Activated B cell treated with CpG ODN at 0.5 μM for 24 hours (primary cell): ENCODE results near the gene TECTA. TPM values are rescaled to one million over a fixed set of nuclear protein-coding genes. Genes with fewer than 3 reads are reported as not detected.

Experiments
- ATAC-seq: fragments of 200-7000 bp; cut with Tn5 transposase; one replicate; pipeline ENCODE4 v1.10.0; 2021; ENCODE audit warnings: low read depth, mild to moderate bottlenecking, moderate library complexity
- CTCF ChIA-PET: fragments of 350-600 bp; sonication (Branson Sonifier 250); formaldehyde crosslinking; loops from one replicate; lab custom pipeline; 2021; ENCODE audit warnings: antibody characterized with exemption; lab: Charles Lee
- POLR2A ChIA-PET: fragments of 350-600 bp; sonication (Branson Sonifier 250); formaldehyde crosslinking; loops from one replicate; lab custom pipeline; 2021; ENCODE audit warnings: antibody characterized with exemption; lab: Charles Lee
- DNase-seq: peaks from one replicate; pipeline ENCODE4 v3.0.0; 2022
- H3K27ac Mint-ChIP-seq: one replicate; pipeline ENCODE4 v1.8.0; 2020; ENCODE audit warnings: mixed read lengths
- H3K27me3 Mint-ChIP-seq: one replicate; pipeline ENCODE4 v1.8.0; 2021; ENCODE audit warnings: mixed read lengths
- H3K36me3 Mint-ChIP-seq: one replicate; pipeline ENCODE4 v1.8.0; 2021; ENCODE audit warnings: low read depth, mixed read lengths
- H3K4me1 Mint-ChIP-seq: one replicate; pipeline ENCODE4 v1.8.0; 2021; ENCODE audit warnings: mixed read lengths
- H3K4me3 Mint-ChIP-seq: one replicate; pipeline ENCODE4 v1.8.0; 2020; ENCODE audit warnings: mild to moderate bottlenecking, mixed read lengths
- H3K9me3 Mint-ChIP-seq: one replicate; pipeline ENCODE4 v1.8.0; 2020; ENCODE audit warnings: mixed read lengths
- intact Hi-C: fragments of 100-400 bp; cut with micrococcal nuclease; formaldehyde crosslinking; loops from one replicate; pipeline ENCODE4 v1.15.1; 2024
- total RNA-seq: library from RNA; stranded (reverse); gene quantifications from 2 replicates; pipeline ENCODE4 v1.2.3, GENCODE V29; 2022
- TF ChIP-seq, protein P1 (sequence below): fragments of 200-600 bp; IDR thresholded peaks from one replicate; pipeline ENCODE4 v1.8.0; 2022; ENCODE audit warnings: antibody characterized with exemption, mild to moderate bottlenecking

Gene TECTA
- total RNA-seq, 1 donor from 2014 or later, result 0.24 TPM

DNA sequence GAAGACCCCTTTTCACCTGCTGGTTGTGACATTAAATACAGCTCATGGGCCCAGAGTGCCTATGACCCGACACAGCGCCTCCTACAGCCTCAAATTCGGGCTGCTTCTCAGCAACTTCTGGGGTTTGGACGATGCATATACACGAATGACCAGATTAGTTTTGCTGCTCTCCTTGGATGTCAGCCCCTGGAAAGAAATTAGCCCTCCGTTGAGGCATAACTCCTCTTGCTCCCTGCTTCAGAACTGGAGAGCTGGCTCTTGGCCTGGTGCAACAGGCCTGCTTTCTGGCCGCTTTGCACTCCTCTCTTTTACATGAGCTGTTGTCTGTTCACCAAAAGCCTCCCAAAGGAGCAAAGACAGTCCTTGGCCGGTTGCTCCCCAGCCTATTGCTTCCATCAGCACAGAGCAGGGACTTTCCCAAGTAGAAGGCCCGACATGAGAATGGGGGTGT is 3.3 kb downstream of the TECTA start:
- no peaks in the 10 kb centered on the region for H3K9me3 Mint-ChIP-seq
- H3K36me3 Mint-ChIP-seq, result no peaks in the 10 kb centered on the region
- no peak for ATAC-seq
- intact Hi-C loops, result no loop called here
- TF ChIP-seq, protein P1, sequence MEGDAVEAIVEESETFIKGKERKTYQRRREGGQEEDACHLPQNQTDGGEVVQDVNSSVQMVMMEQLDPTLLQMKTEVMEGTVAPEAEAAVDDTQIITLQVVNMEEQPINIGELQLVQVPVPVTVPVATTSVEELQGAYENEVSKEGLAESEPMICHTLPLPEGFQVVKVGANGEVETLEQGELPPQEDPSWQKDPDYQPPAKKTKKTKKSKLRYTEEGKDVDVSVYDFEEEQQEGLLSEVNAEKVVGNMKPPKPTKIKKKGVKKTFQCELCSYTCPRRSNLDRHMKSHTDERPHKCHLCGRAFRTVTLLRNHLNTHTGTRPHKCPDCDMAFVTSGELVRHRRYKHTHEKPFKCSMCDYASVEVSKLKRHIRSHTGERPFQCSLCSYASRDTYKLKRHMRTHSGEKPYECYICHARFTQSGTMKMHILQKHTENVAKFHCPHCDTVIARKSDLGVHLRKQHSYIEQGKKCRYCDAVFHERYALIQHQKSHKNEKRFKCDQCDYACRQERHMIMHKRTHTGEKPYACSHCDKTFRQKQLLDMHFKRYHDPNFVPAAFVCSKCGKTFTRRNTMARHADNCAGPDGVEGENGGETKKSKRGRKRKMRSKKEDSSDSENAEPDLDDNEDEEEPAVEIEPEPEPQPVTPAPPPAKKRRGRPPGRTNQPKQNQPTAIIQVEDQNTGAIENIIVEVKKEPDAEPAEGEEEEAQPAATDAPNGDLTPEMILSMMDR, result no peak
- no peak overlapping the region for H3K4me3 Mint-ChIP-seq
- DNase-seq, result no peak
- no peaks in the 10 kb centered on the region for H3K4me1 Mint-ChIP-seq
- no peak overlapping the region for H3K27ac Mint-ChIP-seq
- ChIA-PET POLR2A (no interaction called here), CTCF (no interaction called here)
- H3K27me3 Mint-ChIP-seq, result peaks cover 9% of the 10 kb centered on the region

DNA sequence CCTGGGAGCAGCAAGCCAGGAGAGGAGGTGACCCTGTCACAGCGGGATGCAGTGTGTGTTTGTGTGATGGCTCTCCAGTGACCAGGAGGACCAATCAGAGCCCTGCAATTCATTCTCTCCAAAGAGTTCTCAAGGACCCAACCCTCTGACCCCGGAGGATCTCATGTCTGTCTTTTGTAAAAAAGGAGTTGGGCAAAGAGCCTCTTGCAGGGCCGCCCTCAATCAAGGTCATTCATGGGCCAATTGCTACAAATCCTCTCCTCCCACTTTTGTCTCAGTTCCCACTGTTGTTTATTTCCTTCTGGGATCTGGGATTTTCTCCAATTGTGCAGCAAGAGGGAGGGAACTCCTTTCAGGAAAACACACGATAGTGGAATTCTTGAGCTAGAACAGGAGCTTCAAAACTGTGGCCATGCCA is 4.0 kb downstream of the TECTA start:
- no peaks in the 10 kb centered on the region for H3K4me1 Mint-ChIP-seq
- no peak overlapping the region for H3K27ac Mint-ChIP-seq
- no peak overlapping the region for H3K4me3 Mint-ChIP-seq
- H3K27me3 Mint-ChIP-seq, result peaks cover 9% of the 10 kb centered on the region
- POLR2A ChIA-PET, result no interaction called here
- intact Hi-C loops, result no loop called here
- H3K9me3 Mint-ChIP-seq, result no peaks in the 10 kb centered on the region
- CTCF ChIA-PET, result interaction anchor here (0.9 kb wide), 1 partner anchor 15 kb away, joined by 3 read pairs; no protein-coding TSS in a partner anchor
- no peaks in the 10 kb centered on the region for H3K36me3 Mint-ChIP-seq
- ATAC-seq (no peak), DNase-seq (no peak)
- TF ChIP-seq, protein P1, result no peak

DNA sequence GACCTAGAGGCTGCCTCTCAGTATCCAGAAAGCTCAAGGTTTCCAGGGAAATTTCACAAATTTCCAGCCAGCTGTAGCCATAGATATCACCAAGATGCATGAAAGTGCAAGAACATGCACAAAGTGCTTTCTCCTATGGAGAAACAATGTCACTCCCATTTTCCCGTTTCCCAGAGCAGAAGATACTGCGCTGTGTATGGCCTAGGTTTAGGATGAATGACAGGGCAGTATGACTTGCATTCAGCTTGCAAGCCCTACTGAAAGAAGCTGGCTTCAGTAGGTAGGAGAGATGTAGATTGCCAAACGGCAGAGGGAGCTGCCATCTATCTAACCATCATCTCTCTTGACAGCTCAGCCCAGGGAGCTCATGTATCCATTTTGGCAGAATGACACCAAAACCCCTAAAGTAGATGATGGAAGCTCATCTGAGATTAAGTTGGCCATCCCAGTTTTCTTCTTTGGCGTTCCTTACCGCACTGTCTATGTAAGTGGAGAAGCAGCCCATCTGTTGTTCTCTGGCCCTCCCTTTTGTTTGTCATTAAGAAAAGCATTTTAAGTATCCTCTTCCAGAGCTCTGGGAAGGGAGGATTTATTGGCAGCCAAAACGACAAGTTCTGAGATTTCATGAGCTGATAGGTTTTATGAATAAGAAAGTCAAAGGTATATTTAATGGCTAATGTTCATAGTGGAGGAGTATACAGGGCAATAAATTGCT is 4.6 kb downstream of the TECTA start:
- intact Hi-C loops, result no loop called here
- CTCF ChIA-PET, result interaction anchor here (0.9 kb wide), 1 partner anchor 14 kb away, joined by 3 read pairs; no protein-coding TSS in a partner anchor

GRCh38 chr11:121106812-121107211 is 5.8 kb downstream of the TECTA start:
- H3K36me3 Mint-ChIP-seq, result no peaks in the 10 kb centered on the region
- ChIA-PET POLR2A (no interaction called here), CTCF (no interaction called here)
- DNase-seq (no peak), ATAC-seq (no peak)
- TF ChIP-seq, protein P1, result no peak
- no peak overlapping the region for H3K27ac Mint-ChIP-seq
- no peaks in the 10 kb centered on the region for H3K9me3 Mint-ChIP-seq
- no peaks in the 10 kb centered on the region for H3K4me1 Mint-ChIP-seq
- intact Hi-C loops, result no loop called here
- H3K27me3 Mint-ChIP-seq, result peaks cover 15% of the 10 kb centered on the region
- no peak overlapping the region for H3K4me3 Mint-ChIP-seq

More for the DNA sequence above, 4.6 kb downstream of the TECTA start:
- no peak overlapping the region for H3K27ac Mint-ChIP-seq
- DNase-seq (no peak), ATAC-seq (no peak)
- H3K9me3 Mint-ChIP-seq, result no peaks in the 10 kb centered on the region
- POLR2A ChIA-PET, result no interaction called here
- no peak overlapping the region for H3K4me3 Mint-ChIP-seq
- TF ChIP-seq, protein P1, result no peak
- H3K4me1 Mint-ChIP-seq, result no peaks in the 10 kb centered on the region
- no peaks in the 10 kb centered on the region for H3K36me3 Mint-ChIP-seq
- peaks cover 9% of the 10 kb centered on the region for H3K27me3 Mint-ChIP-seq

GRCh38 chr11:121108413-121108812 is 7.4 kb downstream of the TECTA start:
- Mint-ChIP-seq H3K27ac (no peak overlapping the region), H3K4me1 (no peaks in the 10 kb centered on the region), H3K4me3 (no peak overlapping the region), H3K36me3 (no peaks in the 10 kb centered on the region), H3K27me3 (peaks cover 17% of the 10 kb centered on the region), H3K9me3 (no peaks in the 10 kb centered on the region)
- intact Hi-C loops, result no loop called here
- ChIA-PET POLR2A (no interaction called here), CTCF (no interaction called here)
- TF ChIP-seq, protein P1, result no peak
- no peak for ATAC-seq
- DNase-seq, result no peak
